GM12874 (cell line): ENCODE measurements around the gene AP2B1.

Experiments used
- CTCF ChIP-seq: IDR thresholded peaks from 2 replicates; pipeline ENCODE4 v1.5.1; 2011; ENCODE audit warnings: low read depth, mild to moderate bottlenecking, control low read depth, low read length, moderate library complexity; ENCODE audit not compliant: insufficient read depth

The AP2B1 gene

GRCh38 chr17:35701491-35701890 is 114.4 kb downstream of the AP2B1 start:
- no peak for TF ChIP-seq CTCF

GRCh38 chr17:35705230-35705629 is 118.1 kb downstream of the AP2B1 start:
- no peak for TF ChIP-seq CTCF

- no peak for TF ChIP-seq CTCF
Measured at GRCh38 chr17:35705705-35706104, 118.6 kb downstream of the AP2B1 start.

- no peak for TF ChIP-seq CTCF
Measured at GRCh38 chr17:35708149-35708548, 121.0 kb downstream of the AP2B1 start.

GRCh38 chr17:35708951-35709350 is 121.8 kb downstream of the AP2B1 start:
- no peak for TF ChIP-seq CTCF

- TF ChIP-seq CTCF = no peak
Measured at GRCh38 chr17:35709874-35710273, 122.8 kb downstream of the AP2B1 start.

GRCh38 chr17:35710950-35711349 is 123.8 kb downstream of the AP2B1 start:
- TF ChIP-seq CTCF = no peak
